Activated naive CD8-positive, alpha-beta T cell treated with anti-CD3 and anti-CD28 coated beads, Interleukin-2, amount 50 U/mL, for 16 hours (primary cell): ENCODE measurements around the gene ADAMTSL3.

ENCODE experiments used
- DNase-seq: peaks from one replicate; pipeline ENCODE4 v3.0.0-alpha.2; 2020; ENCODE audit warnings: low read depth, low spot score

The ADAMTSL3 gene

GRCh38 chr15:83835479-83835878 is 181.6 kb downstream of the ADAMTSL3 start:
- no peak for DNase-seq

GRCh38 chr15:83837945-83838571 is 184.1 kb downstream of the ADAMTSL3 start:
- no peak for DNase-seq

- DNase-seq = no peak
These were observed 184.8 kb downstream of the ADAMTSL3 start for GRCh38 chr15:83838763-83839162.

GRCh38 chr15:83842281-83842680 is 188.4 kb downstream of the ADAMTSL3 start:
- DNase-seq = no peak

GRCh38 chr15:83843471-83843871 is 189.5 kb downstream of the ADAMTSL3 start:
- DNase-seq = no peak

- no peak for DNase-seq
These were observed 190.8 kb downstream of the ADAMTSL3 start for GRCh38 chr15:83844742-83845141.

GRCh38 chr15:83845230-83845629 is 191.3 kb downstream of the ADAMTSL3 start:
- no peak for DNase-seq

GRCh38 chr15:83846847-83847246 is 192.9 kb downstream of the ADAMTSL3 start:
- DNase-seq = no peak

GRCh38 chr15:83848315-83849050 is 194.6 kb downstream of the ADAMTSL3 start:
- no peak for DNase-seq

GRCh38 chr15:83850015-83850414 is 196.1 kb downstream of the ADAMTSL3 start:
- no peak for DNase-seq

GRCh38 chr15:83850501-83851245 is 196.8 kb downstream of the ADAMTSL3 start:
- DNase-seq = no peak

GRCh38 chr15:83853232-83853631 is 199.3 kb downstream of the ADAMTSL3 start:
- DNase-seq = no peak

GRCh38 chr15:83854321-83854720 is 200.4 kb downstream of the ADAMTSL3 start:
- DNase-seq = no peak

- no peak for DNase-seq
These were observed 201.2 kb downstream of the ADAMTSL3 start for GRCh38 chr15:83854950-83855707.

- no peak for DNase-seq
These were observed 202.0 kb downstream of the ADAMTSL3 start for GRCh38 chr15:83855956-83856355.

GRCh38 chr15:83858820-83859505 is 205.0 kb downstream of the ADAMTSL3 start:
- DNase-seq = no peak

- DNase-seq = no peak
These were observed 212.8 kb downstream of the ADAMTSL3 start for GRCh38 chr15:83866692-83867091.

- no peak for DNase-seq
These were observed 215.4 kb downstream of the ADAMTSL3 start for GRCh38 chr15:83869341-83869740.

GRCh38 chr15:83871808-83872559 is 218.1 kb downstream of the ADAMTSL3 start:
- no peak for DNase-seq

- no peak for DNase-seq
These were observed 220.0 kb downstream of the ADAMTSL3 start for GRCh38 chr15:83873966-83874365.

GRCh38 chr15:83880529-83880928 is 226.6 kb downstream of the ADAMTSL3 start:
- DNase-seq = no peak
